Spleen (tissue), 7 donors: ENCODE data around the gene MMP2.

Source experiments
- POLR2AphosphoS5 ChIP-seq, 3 donors: sonication (generic); formaldehyde crosslinking; IDR thresholded peaks; one replicate each; pipeline ENCODE4 v1.5.1; 2017; ENCODE audit warnings: antibody characterized with exemption in 3 of 3
- TF ChIP-seq, protein P1 (sequence below), 11 experiments: fragments of 200-600 bp in 7 of 11; fragments of 450-650 bp in 4 of 11; sonication (generic) in 4 of 11; IDR thresholded peaks in 8 of 11; conservative IDR thresholded peaks in 3 of 11; 1 replicate in 7 of 11; 2 replicates in 4 of 11; pipeline versions ENCODE4 v1.4.0 to v1.8.0; 2016 to 2021; ENCODE audit warnings: antibody characterized with exemption in 11 of 11, inconsistent platforms in 4 of 11, mild to moderate bottlenecking in 1 of 11
- donor health status: DM: no; HTN: no; CAD: no; lungs with moderate emphysema.
- donor health status: DM: no; HTN: no; CAD: no.
- donor health status: DM: no; HTN: no; CAD: no.

DNA sequence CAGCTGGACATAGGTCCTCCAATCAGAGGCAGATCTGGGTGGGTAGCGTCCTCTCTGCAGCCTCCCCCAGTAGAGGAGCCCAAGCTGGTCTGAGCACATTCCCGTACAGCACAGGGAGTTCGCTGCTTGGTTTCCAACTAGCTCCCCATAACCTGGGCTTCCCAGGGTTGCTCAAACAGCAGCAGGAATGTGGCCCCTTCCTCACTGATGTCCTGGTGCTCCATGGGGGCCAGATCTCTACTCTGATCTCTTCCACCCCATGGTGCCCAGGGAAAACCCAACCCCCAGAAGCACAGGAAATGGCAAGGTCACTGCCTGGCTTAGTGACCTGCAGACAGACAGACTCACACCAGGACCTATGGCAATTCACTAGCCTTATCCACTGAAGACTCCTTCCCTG lies 11.1 kb upstream of the MMP2 start:
- no peak for TF ChIP-seq POLR2AphosphoS5 (IDR thresholded peaks at IDR 0.05)
- TF ChIP-seq, protein P1, sequence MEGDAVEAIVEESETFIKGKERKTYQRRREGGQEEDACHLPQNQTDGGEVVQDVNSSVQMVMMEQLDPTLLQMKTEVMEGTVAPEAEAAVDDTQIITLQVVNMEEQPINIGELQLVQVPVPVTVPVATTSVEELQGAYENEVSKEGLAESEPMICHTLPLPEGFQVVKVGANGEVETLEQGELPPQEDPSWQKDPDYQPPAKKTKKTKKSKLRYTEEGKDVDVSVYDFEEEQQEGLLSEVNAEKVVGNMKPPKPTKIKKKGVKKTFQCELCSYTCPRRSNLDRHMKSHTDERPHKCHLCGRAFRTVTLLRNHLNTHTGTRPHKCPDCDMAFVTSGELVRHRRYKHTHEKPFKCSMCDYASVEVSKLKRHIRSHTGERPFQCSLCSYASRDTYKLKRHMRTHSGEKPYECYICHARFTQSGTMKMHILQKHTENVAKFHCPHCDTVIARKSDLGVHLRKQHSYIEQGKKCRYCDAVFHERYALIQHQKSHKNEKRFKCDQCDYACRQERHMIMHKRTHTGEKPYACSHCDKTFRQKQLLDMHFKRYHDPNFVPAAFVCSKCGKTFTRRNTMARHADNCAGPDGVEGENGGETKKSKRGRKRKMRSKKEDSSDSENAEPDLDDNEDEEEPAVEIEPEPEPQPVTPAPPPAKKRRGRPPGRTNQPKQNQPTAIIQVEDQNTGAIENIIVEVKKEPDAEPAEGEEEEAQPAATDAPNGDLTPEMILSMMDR (IDR thresholded peaks at IDR 0.05 in 8 of 11, conservative IDR thresholded peaks at IDR 0.05 in 3 of 11): no peak
